ENCODE results near the gene HSD11B2.

The HSD11B2 gene

DNA sequence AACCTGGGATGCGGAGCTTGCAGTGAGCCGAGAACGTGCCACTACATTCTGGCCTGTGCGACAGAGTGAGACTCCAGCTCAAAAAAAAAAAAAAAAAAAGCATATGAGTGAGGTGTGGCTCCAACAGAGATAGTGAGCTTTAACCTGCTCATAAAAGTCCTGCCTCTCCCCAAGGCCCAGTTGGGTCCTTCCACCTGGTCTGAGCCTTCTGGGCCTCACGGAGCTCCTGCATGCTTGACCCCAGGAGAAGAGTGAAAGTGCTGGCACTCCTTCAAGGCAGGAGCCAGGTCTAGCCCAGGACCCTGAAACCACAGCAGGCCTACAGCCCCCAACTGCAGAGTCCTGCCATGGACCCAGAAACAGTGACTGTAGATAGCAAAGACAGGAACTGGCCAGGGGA is 17.7 kb downstream of the HSD11B2 start:
- no peak for DNase-seq (ENCODE audit: low read depth in 2 of 2, low spot score in 1 of 2)

DNA sequence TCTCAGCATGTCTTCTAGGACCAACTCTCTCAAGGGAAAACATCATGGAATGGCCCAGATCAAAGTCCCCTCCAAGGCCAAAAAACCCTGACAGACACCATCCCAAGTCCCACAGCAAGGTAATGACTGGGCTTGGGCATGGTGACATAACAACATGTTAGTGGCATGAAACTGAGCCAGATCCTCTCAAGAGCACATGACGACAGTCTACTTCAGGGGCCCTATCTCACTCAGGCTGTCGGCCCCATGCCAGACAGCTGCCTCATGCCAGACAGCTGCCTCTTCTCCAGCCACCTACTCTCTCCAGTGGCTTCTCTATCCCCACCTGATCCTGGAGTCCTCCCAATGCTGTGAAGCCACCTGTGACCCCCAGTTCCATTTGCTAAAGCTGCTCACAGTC is 18.4 kb downstream of the HSD11B2 start:
- DNase-seq (ENCODE audit: low read depth in 2 of 2, low spot score in 1 of 2) = no peak

DNA sequence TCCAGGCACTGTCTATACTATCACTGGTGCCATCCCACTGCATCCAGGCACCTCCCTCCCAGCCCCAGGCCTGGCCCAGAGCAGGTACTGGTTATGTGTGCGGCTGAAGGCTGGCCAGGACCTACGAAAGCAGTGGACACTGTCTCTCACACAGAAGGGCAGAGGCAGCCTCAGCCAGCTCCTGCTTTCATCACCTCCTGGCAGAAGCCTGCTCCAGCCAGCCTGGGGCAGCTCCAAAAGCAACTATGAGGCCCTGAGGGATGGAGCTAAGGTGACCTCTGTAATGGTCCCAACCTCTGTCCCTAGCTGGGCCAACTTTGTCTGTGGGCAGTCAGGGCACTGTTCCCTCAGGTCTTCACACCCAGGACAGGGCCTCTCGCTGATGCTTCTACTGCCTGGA is 18.8 kb downstream of the HSD11B2 start:
- no peak for DNase-seq (ENCODE audit: low read depth in 2 of 2, low spot score in 1 of 2)

DNA sequence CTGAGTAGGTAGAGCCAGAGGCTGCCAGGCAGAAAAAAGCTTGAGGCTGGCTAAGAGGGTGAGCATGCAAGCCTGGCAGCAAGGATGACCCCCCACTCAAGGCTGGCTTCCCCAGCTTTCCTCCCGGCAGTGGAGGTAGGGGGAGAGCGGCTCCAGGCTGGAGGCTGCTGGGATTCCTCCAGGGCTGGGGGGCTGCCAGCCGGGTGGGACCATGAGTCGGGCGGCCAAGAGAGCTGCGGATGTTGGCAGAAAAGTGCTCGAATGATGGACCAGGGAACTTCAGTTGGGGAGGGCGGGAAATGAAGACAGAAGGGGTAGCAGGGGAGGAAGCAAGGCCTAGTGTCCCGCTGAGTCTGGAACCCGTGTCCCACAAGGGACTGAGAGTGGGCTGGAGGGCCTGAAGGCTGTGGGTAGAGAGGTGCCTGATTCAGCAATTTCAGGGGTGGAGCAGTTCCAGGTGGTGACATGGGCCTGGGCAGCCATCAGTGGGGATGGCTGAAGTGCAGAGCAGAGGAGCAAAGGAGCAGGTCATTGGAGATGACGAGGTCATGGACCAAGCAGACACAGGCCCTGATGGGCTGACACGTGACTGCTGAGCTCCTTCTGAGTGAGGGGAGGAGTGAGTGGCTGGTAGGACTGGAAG is 20.3 kb downstream of the HSD11B2 start:
- no peak for DNase-seq (ENCODE audit: low read depth in 2 of 2, low spot score in 1 of 2)

DNA sequence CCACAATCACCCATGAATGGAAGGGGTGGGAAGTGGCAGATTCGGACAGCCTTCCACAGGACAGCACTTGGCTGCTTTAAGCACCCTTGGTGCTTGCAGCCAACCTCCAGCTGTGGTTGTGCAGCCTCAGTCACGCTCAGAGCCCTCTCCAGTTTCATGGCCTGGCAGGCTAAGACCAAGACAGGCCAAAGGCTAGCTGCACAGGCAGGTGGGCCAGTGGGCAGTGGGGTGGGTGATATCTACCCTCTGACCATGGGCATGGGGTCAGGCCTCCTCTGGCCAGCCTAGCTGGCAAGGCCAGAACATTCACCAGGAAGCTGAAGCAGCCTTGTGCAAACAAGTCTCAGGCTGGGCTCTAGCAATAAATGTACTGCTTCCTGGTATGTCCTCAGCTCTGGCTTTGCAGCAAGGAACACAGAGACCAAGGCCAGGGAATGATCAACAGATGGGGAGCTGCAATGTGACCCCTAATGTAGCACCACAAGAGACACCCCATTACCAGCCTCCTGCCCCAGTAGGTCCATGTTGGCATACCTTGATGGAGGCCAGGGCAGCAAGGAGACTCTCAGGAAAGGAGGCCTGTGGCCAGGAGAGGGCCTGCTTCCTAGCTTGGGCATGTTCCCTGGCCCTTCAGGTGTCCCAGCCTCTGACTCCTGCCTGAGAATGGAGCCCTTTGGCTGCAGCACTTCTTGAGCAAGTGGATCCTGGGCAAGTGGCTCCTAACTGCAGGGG is 20.9 kb downstream of the HSD11B2 start:
- DNase-seq (ENCODE audit: low read depth in 2 of 2, low spot score in 1 of 2) = no peak

DNA sequence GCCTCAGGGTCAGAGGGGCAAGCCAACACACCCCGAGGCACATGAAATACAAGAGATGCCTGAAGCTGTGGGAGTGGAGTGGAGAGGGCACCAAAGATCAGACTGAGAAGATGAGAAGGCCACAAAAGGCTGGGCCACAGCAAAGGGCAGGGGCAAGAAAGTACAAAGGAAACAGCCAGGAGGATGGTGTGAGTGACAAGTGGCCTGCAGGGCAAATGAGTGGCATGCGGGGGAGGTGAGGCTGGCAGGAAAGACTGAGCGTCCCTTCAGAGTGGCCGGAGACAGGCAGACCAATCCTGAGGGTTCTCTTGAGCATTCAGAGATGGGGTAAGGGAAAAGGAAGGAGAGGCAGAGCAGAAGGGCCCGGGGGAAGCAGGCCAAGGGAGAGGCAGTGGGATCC is 23.2 kb downstream of the HSD11B2 start:
- DNase-seq (ENCODE audit: low read depth in 2 of 2, low spot score in 1 of 2) = no peak

DNA sequence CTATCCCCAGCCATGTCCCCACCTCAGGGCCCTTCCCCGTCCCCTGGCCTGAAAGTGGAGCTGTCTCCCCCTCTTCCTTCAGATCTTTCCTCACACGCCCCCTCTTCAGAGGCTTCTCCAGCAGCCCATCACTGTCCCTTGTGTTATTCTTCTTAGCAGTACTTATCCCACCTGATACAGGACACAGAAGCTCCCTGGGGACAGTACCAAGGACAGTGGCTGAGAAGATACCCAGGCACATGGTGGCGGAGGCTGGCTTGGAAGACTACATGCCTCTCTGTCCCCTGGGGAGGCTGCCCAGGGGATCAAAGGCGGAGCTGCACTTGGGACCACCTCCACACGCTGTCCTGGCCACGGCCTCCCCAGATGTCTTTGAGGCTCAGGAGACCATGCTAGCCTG is 23.9 kb downstream of the HSD11B2 start:
- DNase-seq (ENCODE audit: low read depth in 2 of 2, low spot score in 1 of 2) = no peak

DNA sequence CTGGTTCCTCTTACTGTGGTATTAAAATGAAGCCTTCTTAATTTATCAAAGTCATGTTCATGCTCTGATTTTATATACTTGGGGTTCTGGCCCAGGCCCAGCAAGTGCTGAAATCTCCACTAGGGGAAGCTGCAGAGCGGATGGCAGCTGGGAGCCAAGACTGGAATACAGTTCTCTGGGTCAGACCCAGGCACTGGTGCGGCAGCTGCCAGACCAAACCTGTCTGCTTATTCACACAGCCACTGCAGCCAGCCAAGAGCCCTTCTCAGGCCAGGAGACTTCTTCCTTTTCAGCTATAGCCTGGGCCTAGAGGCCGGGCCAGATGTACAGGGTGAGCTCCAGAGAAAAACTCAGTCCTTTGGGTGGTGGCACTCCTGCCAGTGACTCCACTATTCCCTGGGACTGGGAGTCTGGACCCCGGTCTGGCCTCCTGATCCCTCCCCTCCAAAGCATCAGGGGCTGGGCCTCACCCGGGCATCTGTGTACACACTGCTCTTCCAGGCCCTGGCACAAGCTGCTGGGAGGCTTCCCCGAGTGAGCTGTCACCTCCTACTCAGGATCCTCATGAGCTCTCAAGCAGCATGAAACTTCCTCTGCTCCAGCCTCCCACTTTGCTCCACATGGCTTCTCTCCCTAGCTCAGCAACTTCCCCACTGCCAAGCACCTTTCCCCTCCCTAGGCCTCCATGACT is 25.6 kb downstream of the HSD11B2 start:
- DNase-seq (ENCODE audit: low read depth in 2 of 2, low spot score in 1 of 2) = no peak

DNA sequence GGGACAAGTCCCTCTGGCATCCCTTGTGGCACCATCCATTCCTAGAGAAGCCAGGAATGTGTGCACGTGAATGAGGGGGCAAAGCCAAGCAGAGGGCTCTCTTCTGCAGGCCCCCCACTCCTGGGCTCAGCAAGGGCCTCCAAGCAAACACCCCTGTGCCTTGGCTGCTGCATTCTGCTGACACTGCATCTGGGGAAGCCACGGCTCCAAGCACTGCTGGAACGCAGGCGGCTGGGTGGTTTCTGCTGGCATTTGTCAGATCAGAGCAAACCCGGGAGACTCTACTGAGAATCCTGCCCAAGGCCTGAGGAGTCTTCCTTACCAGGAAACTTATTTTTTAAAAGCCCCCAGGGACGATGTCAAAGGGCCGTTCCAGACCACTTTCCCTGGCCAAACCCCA is 26.7 kb downstream of the HSD11B2 start:
- no peak for DNase-seq (ENCODE audit: low read depth in 2 of 2, low spot score in 1 of 2)

DNA sequence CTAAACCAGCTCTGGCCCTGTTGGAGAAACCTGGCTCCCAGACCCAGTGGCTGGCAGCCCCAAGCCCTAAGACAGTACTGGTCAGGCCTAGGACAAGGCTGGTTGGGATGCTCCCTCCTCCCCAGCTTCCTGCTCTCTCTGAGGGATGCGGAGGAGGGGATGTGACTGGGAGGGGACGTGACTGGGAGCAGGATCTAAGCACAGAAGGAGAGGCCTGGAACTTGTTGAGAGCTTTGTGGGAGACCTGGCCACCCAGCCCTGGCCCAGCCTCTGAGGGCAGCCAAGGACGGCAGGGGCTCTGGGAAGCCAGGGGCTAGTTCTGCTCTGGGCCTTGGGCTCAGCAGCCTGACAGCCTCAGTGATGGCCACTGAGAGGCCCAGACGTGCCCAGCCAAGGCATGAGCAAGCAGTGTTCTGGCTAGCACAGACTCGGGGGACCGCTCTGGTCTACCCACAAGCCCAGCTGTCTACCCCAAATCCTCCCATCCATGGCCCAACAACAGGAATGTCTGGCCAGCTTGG is 27.3 kb downstream of the HSD11B2 start:
- DNase-seq (ENCODE audit: low read depth in 2 of 2, low spot score in 1 of 2) = no peak

DNA sequence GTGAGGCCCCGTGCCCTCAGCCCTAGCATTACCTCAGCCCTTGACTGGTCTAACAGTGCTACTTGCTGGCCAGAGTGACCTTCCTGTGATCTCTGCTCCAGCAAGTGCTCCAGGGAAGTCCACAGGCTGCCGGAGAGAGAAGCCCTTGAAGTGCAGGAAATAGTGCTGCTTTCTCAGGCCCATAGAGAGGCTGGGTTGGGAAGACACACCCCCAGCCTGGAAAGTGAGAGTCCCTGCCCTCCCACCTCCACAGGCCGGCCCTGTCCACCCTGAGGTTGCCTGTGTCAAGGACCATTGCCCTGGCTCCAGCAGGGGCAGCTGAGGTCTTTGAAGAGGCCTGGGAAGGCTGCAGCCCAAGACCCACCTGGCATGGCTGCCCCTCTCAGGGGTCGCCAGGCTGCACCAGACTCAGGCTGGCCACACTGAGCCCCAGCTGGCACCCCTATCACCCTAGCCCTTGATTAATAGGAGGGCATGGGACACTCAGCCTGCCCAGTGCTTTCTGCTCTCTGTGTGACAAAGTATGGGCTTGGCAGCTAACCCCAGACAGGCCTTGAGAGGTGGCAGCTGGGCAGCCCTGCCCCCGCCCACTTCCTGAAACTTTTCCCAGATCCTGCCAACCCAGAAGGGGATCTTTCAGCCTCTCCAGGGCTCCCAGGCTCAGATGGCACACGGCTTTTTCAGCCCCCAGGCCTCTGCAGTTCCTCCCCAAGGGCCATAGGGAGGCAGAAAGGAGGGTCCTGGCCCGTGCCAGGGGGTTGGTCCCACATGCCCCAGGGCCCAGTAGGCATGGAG is 28.3 kb downstream of the HSD11B2 start:
- no peak for DNase-seq (ENCODE audit: low read depth in 2 of 2, low spot score in 1 of 2)

DNA sequence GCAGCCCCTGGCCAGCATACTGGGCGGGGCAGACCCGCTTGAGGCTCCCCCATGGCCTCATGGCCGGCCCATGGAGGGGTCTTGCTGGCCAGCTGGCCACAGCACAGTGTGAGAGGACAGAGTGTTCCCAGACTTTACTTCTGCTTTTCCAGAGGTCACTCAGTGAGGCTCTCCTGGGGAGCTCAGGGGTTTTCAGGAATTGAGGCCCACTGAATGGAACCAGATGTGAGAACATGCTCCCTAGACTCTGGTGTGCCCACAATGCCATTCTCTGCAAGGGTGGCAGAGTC is 28.9 kb downstream of the HSD11B2 start:
- DNase-seq (ENCODE audit: low read depth in 2 of 2, low spot score in 1 of 2) = no peak

DNA sequence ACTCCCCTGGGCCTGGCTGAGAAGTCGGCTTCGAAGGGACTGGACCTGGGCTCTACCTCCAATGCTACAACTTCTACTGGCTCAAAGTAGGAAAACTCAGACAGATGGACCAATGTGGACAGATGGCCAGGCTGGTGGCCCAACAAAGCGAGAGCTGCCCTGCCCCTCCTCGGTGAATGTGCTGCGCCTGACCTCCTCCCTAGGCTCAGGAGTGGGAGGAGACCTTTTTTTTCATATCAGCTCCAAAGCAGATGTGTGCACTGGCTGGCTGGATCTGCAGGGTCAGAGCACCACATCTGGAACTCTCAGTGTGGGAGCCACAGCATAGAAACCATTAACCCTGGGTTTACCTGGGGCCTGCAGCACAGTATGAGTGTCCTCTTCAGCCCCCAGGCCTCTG is 29.2 kb downstream of the HSD11B2 start:
- no peak for DNase-seq (ENCODE audit: low read depth in 2 of 2, low spot score in 1 of 2)

DNA sequence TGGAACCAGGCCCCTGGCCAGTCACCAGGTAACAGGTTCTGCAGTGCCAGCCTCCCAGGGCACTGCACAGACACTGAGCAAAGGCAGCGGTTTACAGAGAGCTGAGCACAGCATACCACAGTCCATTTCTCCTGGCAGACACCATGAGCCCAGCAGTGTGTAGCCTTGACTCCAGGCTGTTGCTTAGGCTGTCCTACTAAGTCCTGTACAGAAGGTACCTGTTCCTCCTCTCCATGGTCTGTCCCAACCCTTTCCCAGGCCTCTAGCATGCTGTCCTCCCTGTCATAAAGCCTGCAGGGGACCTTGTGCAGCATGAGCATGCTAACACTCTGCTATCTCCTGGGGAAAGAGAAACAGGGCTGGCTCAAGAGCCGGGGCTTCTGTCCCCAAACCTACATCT is 30.0 kb downstream of the HSD11B2 start:
- no peak for DNase-seq (ENCODE audit: low read depth in 2 of 2, low spot score in 1 of 2)

DNA sequence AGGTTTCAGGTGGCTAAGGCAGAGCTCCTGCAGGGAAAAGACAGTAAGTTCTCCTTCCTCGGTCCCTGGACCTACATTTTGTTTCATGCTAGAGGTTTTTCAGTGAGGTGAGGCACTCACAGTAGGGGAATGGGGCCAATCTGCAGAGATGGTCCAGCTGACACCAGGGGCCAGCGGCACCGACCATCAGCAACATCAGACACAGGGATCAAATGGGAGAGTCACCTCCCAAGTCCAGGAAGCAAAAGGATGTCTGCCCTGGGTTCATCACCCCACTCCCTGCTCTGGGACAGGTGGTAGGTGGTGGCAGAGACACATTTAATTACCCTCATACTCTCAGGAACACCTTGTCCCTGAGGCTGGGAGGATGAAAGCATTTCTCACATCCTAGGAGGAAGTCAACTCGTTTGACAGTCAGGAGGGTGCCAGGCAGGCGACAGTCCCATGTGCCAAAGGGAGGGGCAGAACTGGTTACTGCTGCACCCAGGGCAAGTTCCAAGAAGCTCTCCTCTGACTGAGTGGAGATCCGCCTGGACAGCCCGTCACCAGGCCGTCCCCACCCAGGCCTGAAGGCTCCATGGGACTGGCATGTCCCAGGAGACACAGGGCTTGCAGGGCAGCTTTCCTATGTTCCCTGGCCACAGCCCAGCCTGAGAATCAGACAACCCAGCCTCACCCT is 30.8 kb downstream of the HSD11B2 start:
- no peak for DNase-seq (ENCODE audit: low read depth in 2 of 2, low spot score in 1 of 2)

DNA sequence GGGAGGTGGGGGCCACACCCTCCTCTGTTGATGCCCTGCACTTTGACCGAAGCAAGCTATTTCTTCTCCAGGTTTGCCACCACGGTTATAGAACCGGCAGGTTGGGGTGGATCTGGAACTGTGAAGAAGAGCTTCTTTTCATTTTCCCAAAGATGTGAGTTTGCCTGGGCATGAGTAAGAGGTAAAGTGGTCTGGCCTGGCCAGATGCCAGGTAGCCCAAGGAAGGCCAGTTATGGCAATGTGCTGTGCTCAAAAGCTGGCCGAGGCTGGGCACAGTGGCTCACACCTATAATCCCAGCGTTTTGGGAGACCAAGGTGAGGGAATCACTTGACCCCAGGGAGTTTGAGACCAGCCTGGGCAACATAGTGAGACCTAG is 31.3 kb downstream of the HSD11B2 start:
- no peak for DNase-seq (ENCODE audit: low read depth in 2 of 2, low spot score in 1 of 2)

DNA sequence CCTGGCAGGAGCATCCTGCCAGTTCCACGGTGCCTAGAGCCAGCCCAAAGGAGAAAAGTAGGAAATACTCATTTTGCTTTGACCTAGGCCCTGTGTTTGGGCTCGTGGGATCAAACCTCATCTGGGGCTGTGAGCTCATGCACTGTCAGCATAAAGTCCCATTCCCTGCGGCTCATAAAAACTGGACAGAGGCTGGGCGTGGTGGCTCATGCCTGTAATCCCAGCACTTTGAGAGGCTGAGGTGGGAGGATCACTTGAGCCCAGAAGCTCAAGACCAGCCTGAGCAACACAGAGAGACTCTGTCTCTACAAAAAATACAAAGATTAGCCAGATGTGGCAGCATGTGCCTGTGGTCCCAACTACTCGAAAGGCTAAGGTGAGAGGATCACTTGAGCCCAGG is 32.1 kb downstream of the HSD11B2 start:
- DNase-seq (ENCODE audit: low read depth in 2 of 2, low spot score in 1 of 2) = no peak

DNA sequence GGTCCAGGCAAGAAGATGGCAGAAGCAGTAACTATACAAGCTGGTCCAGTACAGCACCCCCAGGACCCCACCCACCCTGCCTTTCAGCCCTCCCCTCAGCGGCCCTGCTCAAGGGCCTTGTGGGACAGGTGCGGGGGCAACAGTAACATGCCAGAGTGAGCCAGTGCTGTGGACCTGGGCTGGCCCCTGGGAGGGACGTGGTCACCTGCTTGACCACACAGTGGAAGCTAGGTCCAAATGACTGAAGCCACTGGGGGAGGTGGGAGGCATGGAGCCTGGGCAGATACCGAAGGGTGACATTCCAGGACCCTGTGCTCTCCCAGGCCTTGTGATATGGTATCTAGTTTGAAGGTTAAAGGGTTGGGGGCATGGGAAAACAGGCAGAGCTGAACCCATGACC is 32.8 kb downstream of the HSD11B2 start:
- DNase-seq (ENCODE audit: low read depth in 2 of 2, low spot score in 1 of 2) = no peak

DNA sequence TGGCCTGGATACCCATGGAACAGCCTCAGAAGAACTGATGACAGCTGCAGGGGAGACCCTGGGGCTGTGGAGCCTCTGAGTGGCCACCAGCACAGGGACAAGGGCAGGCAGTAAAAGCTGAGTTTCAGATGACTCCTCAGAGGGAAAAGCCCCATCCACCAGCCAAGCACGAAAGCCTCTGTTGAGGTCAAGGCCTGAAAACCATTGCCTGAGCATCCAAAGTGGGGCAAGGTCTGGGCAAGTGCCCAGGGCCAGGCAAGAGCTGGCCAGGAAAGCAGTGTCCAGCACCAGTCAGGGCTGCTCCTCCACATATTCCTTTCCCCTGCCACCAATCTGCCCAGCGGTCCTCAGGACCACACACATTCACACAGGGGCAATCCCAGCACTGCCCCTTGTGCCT is 33.6 kb downstream of the HSD11B2 start:
- no peak for DNase-seq (ENCODE audit: low read depth in 2 of 2, low spot score in 1 of 2)

DNA sequence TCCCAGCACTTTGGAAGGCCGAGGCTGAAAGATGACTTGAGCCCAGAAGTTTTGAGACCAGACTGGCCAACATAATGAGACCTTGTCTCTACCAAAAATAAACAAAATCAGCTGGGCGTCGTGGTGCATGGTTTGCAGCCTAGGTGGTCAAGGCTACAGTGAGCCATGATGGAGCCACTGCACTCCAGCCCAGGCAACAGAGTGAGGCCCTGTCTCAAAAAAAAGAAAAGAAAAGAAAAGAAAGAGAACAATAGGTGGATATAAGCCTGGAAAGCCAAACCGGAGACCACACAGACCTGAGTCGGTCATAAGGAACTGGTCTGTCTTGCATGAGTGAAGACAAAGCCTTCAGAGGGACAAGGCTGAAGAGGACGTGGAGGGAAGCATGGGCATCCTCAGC is 35.7 kb downstream of the HSD11B2 start:
- DNase-seq (ENCODE audit: low read depth in 2 of 2, low spot score in 1 of 2) = no peak

DNA sequence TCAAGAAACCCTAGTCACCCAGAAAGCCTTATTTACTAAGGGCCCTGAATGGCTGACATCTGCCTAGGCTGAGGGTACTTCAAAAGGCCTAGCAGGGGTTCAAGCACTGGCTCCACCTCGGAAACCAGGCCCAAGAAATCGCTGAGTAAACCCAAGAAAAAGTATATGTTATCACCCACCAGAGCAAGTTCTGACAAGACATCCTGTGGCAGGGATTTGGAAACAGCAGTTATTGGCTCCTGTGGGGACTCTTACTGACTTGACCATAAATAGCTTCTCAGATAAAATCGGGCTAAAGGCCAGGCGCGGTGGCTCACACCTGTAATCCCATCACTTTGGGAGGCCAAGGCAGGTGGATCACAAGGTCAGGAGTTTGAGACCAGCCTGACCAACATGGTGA is 37.8 kb downstream of the HSD11B2 start:
- no peak for DNase-seq (ENCODE audit: low read depth in 2 of 2, low spot score in 1 of 2)
